GM18508 (cell line): ENCODE data around the gene DPY19L3.
A peak's percentile ranks its signal among the peaks of the same experiment; 100 is the strongest.
"Not testable (repeated sequence)": the region's sequence is repeated elsewhere in the genome, so short reads cannot be mapped to it uniquely, and the experiment has no call there.

Experiments
- ATAC-seq: cut with Tn5 transposase; IDR thresholded peaks from one replicate; pipeline ENCODE4 v1.9.1; 2021; ENCODE audit warnings: moderate number of reproducible peaks; ENCODE audit not compliant: insufficient read depth, unreplicated experiment

DPY19L3 gene

GRCh38 chr19:32405431-32406160, at the start of gene DPY19L3:
DPY19L3 (plus strand) TSS chr19:32405770; CDS start chr19:32408254, 2,484 bp downstream.
- ATAC-seq, result peak; percentile 84

GRCh38 chr19:32357720-32358119, 47.9 kb upstream of the DPY19L3 start:
- ATAC-seq, result no peak

- ATAC-seq, result no peak
These were observed 47.2 kb upstream of the DPY19L3 start for GRCh38 chr19:32358321-32358720.

- ATAC-seq, result no peak
These were observed 46.0 kb upstream of the DPY19L3 start for GRCh38 chr19:32359581-32359980.

- no peak for ATAC-seq
These were observed 43.8 kb upstream of the DPY19L3 start for GRCh38 chr19:32361574-32362317.

- ATAC-seq, result no peak
These were observed 43.3 kb upstream of the DPY19L3 start for GRCh38 chr19:32362318-32362691.

GRCh38 chr19:32363175-32363574, 42.4 kb upstream of the DPY19L3 start:
- ATAC-seq, result no peak

- ATAC-seq, result no peak
These were observed 41.9 kb upstream of the DPY19L3 start for GRCh38 chr19:32363632-32364031.

- ATAC-seq, result no peak
These were observed 41.5 kb upstream of the DPY19L3 start for GRCh38 chr19:32364040-32364439.

- no peak for ATAC-seq
These were observed 38.5 kb upstream of the DPY19L3 start for GRCh38 chr19:32367063-32367462.

GRCh38 chr19:32367948-32368536, 37.5 kb upstream of the DPY19L3 start:
- no peak for ATAC-seq

- ATAC-seq, result no peak
These were observed 36.8 kb upstream of the DPY19L3 start for GRCh38 chr19:32368787-32369186.

GRCh38 chr19:32372726-32373517, 32.6 kb upstream of the DPY19L3 start:
- no peak for ATAC-seq

GRCh38 chr19:32373585-32374295, 31.8 kb upstream of the DPY19L3 start:
- ATAC-seq, result no peak

GRCh38 chr19:32374362-32374761, 31.2 kb upstream of the DPY19L3 start:
- not testable (repeated sequence) for ATAC-seq

- not testable (repeated sequence) for ATAC-seq
These were observed 28.5 kb upstream of the DPY19L3 start for GRCh38 chr19:32377088-32377487.

GRCh38 chr19:32380269-32380668, 25.3 kb upstream of the DPY19L3 start:
- ATAC-seq, result no peak

- ATAC-seq, result no peak
These were observed 17.7 kb upstream of the DPY19L3 start for GRCh38 chr19:32387701-32388392.

GRCh38 chr19:32388393-32388855, 17.1 kb upstream of the DPY19L3 start:
- no peak for ATAC-seq
